ENCODE data around the gene TEPSIN. TPM values are rescaled to one million over a fixed set of nuclear protein-coding genes. Genes with fewer than 3 reads are reported as not detected.

The TEPSIN gene
- total and polyA plus RNA-seq, 2 of the 13 experiments (the other 11 are each of a cell fraction or from before 2014, with no cell fraction given) = 16.1 to 18.8 TPM

GRCh38 chr17:81241648-81242420, 3.0 kb upstream of the TEPSIN start (continued):
- no peak for TF ChIP-seq ZNF569 (CRISPR knock-in tag; IDR thresholded peaks at IDR 0.05; ENCODE audit: borderline replicate concordance)
- TF ChIP-seq KDM4B (CRISPR knock-in tag; IDR thresholded peaks at IDR 0.05) = no peak
- TF ChIP-seq U2AF2 (IDR thresholded peaks at IDR 0.05; ENCODE audit: low read depth, low read length) = no peak
- TF ChIP-seq SMC3 (IDR thresholded peaks at IDR 0.05; ENCODE audit: low read length) = peak; percentile 24; the same call in 1 of the 2 replicates
- no peak for TF ChIP-seq IKZF1 (IDR thresholded peaks at IDR 0.05)
- no peak for TF ChIP-seq ZEB1 (IDR thresholded peaks at IDR 0.05; ENCODE audit: insufficient replicate concordance, low read depth)
- TF ChIP-seq ZNF891 (CRISPR knock-in tag; IDR thresholded peaks at IDR 0.05) = no peak
- TF ChIP-seq ZIK1 (CRISPR knock-in tag; IDR thresholded peaks at IDR 0.05; ENCODE audit: borderline replicate concordance, low read depth) = no peak
- TF ChIP-seq ZBTB34 (CRISPR knock-in tag; IDR thresholded peaks at IDR 0.05) = no peak; the same call in 1 of the 2 replicates
- peak; percentile 71; the same call in 1 of the 2 replicates for TF ChIP-seq ZNF772 (CRISPR knock-in tag; IDR thresholded peaks at IDR 0.05)
- TF ChIP-seq BRF2 (CRISPR knock-in tag; IDR thresholded peaks at IDR 0.05) = no peak
- TF ChIP-seq HCFC1 (IDR thresholded peaks at IDR 0.05; ENCODE audit: low read depth, low read length) = no peak
- TF ChIP-seq PAX8 (CRISPR knock-in tag; IDR thresholded peaks at IDR 0.05; ENCODE audit: borderline replicate concordance) = no peak
- no peak for TF ChIP-seq ZNF572 (CRISPR knock-in tag; IDR thresholded peaks at IDR 0.05)
- TF ChIP-seq DR1 (CRISPR knock-in tag; IDR thresholded peaks at IDR 0.05) = no peak
- TF ChIP-seq EEA1 (CRISPR knock-in tag; IDR thresholded peaks at IDR 0.05; ENCODE audit: borderline replicate concordance) = peak; percentile 58; the same call in 1 of the 2 replicates
- no peak for TF ChIP-seq SRY (CRISPR knock-in tag; IDR thresholded peaks at IDR 0.05)
- no peak for TF ChIP-seq ZNF816 (CRISPR knock-in tag; IDR thresholded peaks at IDR 0.05; ENCODE audit: borderline replicate concordance)
- TF ChIP-seq ERF (CRISPR knock-in tag; IDR thresholded peaks at IDR 0.05) = 0 out of 2 replicates have a peak, but pooled peaks have one; percentile 22
- TF ChIP-seq ZKSCAN8 (CRISPR knock-in tag; IDR thresholded peaks at IDR 0.05; ENCODE audit: borderline replicate concordance) = no peak
- peak; percentile 36 for TF ChIP-seq TEAD3 (CRISPR knock-in tag; optimal IDR thresholded peaks at IDR 0.05; ENCODE audit: borderline replicate concordance)
- no peak for TF ChIP-seq MZF1 (CRISPR knock-in tag; IDR thresholded peaks at IDR 0.05; ENCODE audit: borderline replicate concordance)
- no peak for TF ChIP-seq JDP2 (CRISPR knock-in tag; IDR thresholded peaks at IDR 0.05; ENCODE audit: borderline replicate concordance)
- no peak for TF ChIP-seq GATAD1 (CRISPR knock-in tag; IDR thresholded peaks at IDR 0.05)
- no peak for TF ChIP-seq YEATS4 (CRISPR knock-in tag; IDR thresholded peaks at IDR 0.05; ENCODE audit: borderline replicate concordance)
- no peak for TF ChIP-seq GLMP (CRISPR knock-in tag; IDR thresholded peaks at IDR 0.05; ENCODE audit: borderline replicate concordance)
- TF ChIP-seq HOXA5 (CRISPR knock-in tag; IDR thresholded peaks at IDR 0.05) = no peak
- no peak; the same call in 1 of the 2 replicates for TF ChIP-seq CBX5 (CRISPR knock-in tag; IDR thresholded peaks at IDR 0.05; ENCODE audit: borderline replicate concordance)
- no peak for TF ChIP-seq ZFX (CRISPR knock-in tag; IDR thresholded peaks at IDR 0.05; ENCODE audit: low read depth)
